Skeletal muscle tissue (tissue), 4 donors: ENCODE results near the gene DAB2IP. TPM values are rescaled to one million over a fixed set of nuclear protein-coding genes. Genes with fewer than 3 reads are reported as not detected.

Experiments used
- H3K27ac ChIP-seq: one replicate; pipeline ENCODE4 v1.7.0; 2013; ENCODE audit warnings: mild to moderate bottlenecking, low read depth, low read length, inconsistent platforms
- H3K27me3 ChIP-seq, 3 donors: one replicate each; pipeline ENCODE4 v1.7.0; 2013; ENCODE audit warnings: low read length in 3 of 3; ENCODE audit not compliant: control insufficient read depth in 3 of 3, insufficient read depth in 3 of 3
- H3K36me3 ChIP-seq, 3 donors: one replicate each; pipeline ENCODE4 v1.7.0; 2013; ENCODE audit warnings: low read length in 3 of 3; ENCODE audit not compliant: control insufficient read depth in 3 of 3, insufficient read depth in 3 of 3
- H3K4me1 ChIP-seq, 3 donors: one replicate each; pipeline ENCODE4 v1.7.0; 2013; ENCODE audit warnings: low read length in 3 of 3, mild to moderate bottlenecking in 3 of 3; ENCODE audit not compliant: control insufficient read depth in 3 of 3, insufficient read depth in 3 of 3
- H3K4me3 ChIP-seq, 3 donors: one replicate each; pipeline ENCODE4 v1.7.0; 2013; ENCODE audit warnings: low read length in 3 of 3
- H3K9ac ChIP-seq, 3 donors: one replicate each; pipeline ENCODE4 v1.7.0; 2013; ENCODE audit warnings: low read length in 3 of 3, mild to moderate bottlenecking in 3 of 3, moderate library complexity in 2 of 3, low read depth in 1 of 3
- H3K9me3 ChIP-seq, 3 donors: one replicate each; pipeline ENCODE4 v1.7.0; 2013; ENCODE audit warnings: low read length in 3 of 3; ENCODE audit not compliant: control insufficient read depth in 3 of 3
- total RNA-seq: library from RNA; depleted of rRNA; stranded (reverse); fragments of >200 nt; gene quantifications from one replicate; pipeline ENCODE4 v1.2.3, GENCODE V29; 2014
- donor health status: Osteomylitis.

DAB2IP gene
- total RNA-seq, 1 donor from 2014 or later = 12.5 TPM

DNA sequence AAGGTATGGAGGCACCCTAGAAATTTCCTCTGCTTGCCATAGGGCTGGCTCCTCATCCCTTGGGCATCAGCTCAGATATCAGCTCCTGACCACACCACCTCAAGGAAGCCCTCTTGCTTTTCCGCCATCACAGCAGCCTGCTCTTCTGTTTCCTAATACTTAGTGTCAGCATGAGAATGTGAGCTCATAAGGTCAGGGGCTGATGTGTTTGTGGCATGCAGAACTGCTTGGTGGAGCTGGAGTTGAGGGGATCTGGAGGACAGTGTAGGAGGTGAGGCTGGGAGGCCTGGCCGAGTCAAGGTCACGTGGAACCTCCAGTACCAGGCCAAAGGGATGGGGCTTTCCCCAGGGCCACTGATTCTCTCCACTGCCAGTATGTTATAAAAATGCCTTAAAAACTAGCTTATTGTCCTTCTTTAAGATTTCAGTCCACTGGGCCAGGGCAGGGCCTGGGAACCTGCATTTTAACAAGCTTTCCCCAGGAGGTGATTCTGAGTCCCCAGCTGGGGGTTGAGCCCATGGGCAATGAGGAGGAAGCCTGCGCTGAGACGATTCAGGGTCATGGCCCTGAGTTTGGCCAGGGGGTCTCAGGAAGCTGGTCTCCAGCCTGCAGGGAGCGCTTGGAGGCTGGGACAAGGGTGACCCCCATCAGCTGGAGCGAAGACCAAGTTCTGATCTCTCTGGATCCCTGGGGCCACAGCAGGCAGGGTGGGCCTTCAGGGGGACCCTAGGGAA, 28.6 kb downstream of the DAB2IP start:
- Histone ChIP-seq H3K9me3 (no peaks in the 10 kb centered on the region), H3K27ac (no peak overlapping the region), H3K36me3 (peaks cover 25 to 34% (median 31%) of the 10 kb centered on the region in 3 donors), H3K27me3 (no peaks in the 10 kb centered on the region), H3K9ac (no peak overlapping the region), H3K4me3 (no peak overlapping the region), H3K4me1 (peaks cover 17 to 19% (median 18%) of the 10 kb centered on the region in 3 donors)

DNA sequence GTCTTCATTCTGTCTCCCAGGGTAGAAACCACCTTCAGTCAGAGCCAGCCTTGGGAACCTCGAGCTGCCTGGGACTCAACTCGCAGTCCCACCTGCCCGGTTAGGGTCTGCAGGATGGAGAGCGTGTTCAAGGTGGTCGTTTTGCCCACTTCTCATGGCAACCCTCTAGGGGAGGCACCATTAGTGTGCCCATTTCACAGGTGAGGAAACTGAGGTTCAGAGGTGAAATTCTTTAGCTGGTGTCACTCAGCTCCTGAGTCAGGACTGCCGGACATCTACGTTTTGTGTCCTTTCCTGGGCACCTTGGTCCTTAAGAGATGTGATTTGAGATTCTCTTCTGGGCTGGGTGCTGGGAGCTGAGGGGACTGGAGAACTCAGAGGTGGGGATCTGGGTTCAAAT, 30.0 kb downstream of the DAB2IP start:
- no peaks in the 10 kb centered on the region for H3K27me3 ChIP-seq
- H3K4me3 ChIP-seq = no peak overlapping the region
- H3K36me3 ChIP-seq = peaks cover 25 to 34% (median 31%) of the 10 kb centered on the region in 3 donors
- no peak overlapping the region for H3K9ac ChIP-seq
- no peaks in the 10 kb centered on the region for H3K9me3 ChIP-seq
- no peak overlapping the region for H3K27ac ChIP-seq
- peaks cover 6 to 9% (median 7%) of the 10 kb centered on the region in 3 donors for H3K4me1 ChIP-seq

DNA sequence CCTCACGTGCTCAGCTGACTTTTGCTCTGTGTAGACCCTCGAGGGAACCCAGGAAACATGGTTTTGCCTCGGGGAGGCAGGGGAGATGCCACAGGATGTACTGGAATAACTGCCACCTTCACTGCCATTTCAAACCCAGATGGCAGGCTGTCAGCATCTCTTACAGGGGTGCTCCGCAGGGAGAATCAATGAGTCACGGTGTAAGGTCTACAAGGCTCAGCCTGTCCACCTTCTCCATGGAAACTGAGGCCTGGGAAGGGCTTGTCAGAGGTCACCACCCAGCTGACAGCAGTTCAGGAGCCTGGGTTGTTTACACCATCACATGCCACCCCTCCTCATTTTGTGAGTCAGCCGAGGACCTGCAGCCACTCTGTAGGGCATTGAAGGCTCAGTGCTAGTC, 30.8 kb downstream of the DAB2IP start:
- H3K36me3 ChIP-seq = peaks cover 25 to 34% (median 31%) of the 10 kb centered on the region in 3 donors

DNA sequence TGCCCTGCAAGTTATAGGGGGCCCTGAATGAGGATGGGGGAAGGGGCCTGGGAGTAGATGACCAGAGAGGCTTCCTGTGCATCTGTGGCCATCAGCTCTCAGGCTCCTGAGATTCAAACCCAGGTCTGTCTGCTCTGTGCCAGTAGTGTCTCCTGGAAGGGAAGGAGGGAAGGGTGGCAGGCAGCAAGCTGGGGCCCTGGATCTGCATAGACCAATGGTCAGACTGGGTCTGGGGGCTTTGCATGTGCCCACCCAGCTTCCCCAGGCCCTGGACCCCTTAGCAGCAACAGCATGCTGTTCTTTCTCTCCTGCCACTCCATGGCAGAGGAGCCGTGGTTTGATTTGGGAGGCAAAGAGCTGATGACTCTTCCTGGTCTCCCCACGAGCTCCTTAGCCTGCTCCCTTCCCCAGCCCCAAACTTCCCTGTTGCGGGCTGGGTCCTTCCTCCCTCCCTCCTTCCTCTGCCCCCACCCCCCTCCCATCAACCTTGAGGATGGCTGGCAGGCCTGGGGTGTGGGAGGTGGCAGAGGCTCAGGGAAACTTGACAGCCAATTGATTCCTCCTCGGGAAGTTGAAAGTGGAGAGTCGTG, 31.6 kb downstream of the DAB2IP start:
- Histone ChIP-seq H3K4me1 (peaks cover 7 to 15% (median 15%) of the 10 kb centered on the region in 3 donors), H3K36me3 (peaks cover 25 to 36% (median 31%) of the 10 kb centered on the region in 3 donors), H3K4me3 (no peak overlapping the region), H3K9ac (no peak overlapping the region), H3K9me3 (no peaks in the 10 kb centered on the region), H3K27me3 (no peaks in the 10 kb centered on the region), H3K27ac (no peak overlapping the region)

More for the DNA sequence above, 30.8 kb downstream of the DAB2IP start:
- Histone ChIP-seq H3K27me3 (no peaks in the 10 kb centered on the region), H3K9me3 (no peaks in the 10 kb centered on the region), H3K9ac (no peak overlapping the region), H3K4me3 (no peak overlapping the region), H3K27ac (no peak overlapping the region), H3K4me1 (peaks cover 6 to 13% (median 12%) of the 10 kb centered on the region in 3 donors)

DNA sequence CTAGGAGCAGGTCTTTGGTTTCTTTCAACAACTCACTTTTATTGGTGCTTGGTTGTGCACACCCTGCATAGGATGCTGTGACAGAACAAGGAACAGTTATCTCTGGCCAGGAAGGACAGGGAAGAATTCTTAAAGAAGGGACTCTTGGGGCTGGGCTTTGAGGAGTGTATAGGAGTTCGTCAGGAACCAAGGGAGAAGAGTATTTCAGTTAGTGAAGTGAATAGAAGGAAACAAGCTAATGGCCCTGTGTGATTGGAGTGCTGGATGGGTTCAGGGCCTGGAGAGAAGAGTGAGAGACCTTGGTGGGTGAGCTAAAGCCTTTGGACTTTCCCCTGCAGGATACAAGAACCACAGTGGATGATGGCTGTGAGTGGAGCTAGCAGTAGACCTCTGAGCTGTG, 32.2 kb downstream of the DAB2IP start:
- Histone ChIP-seq H3K4me1 (peaks cover 7 to 19% (median 15%) of the 10 kb centered on the region in 3 donors), H3K27ac (no peak overlapping the region), H3K4me3 (no peak overlapping the region), H3K9ac (no peak overlapping the region), H3K36me3 (peaks cover 25 to 36% (median 31%) of the 10 kb centered on the region in 3 donors), H3K27me3 (no peaks in the 10 kb centered on the region), H3K9me3 (no peaks in the 10 kb centered on the region)

DNA sequence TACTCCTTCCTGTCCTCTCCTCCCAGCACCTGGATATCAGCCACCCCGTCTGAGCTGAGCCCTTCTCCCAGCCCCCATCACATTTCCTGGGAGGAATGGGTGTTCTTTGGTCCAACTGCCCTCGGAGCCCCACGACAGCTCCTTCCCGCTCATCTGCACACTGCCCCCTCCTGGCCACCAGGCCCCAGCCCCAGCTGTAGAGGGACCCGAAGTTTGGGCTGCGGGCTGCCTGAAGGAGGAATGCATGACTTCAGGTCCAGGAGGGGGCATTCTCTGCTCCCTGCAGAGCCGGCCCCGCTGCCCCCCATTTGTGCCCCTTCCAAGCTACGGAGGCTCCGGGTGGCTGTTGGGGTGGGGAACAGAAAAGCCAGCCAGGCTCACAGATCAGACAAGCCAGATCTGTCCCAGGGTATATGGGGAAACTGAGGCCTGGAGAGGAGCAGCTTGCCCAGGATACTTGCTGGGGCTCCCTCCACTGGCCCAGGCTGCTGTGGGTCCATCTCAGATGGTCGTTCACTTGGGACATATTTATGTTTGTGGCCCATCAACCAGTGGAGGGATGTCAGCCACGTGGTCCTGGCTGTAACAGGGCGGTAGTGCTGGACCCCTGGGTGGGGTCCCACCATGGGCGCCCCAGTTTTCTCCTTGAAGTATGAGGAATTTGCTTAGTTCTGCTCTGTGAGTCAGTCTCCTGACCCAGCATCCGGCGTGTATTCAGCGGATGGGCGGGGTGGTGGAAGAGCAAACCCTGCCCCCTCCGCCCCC, 33.1 kb downstream of the DAB2IP start:
- Histone ChIP-seq H3K9me3 (no peaks in the 10 kb centered on the region), H3K27me3 (no peaks in the 10 kb centered on the region), H3K9ac (no peak overlapping the region), H3K36me3 (peaks cover 18 to 28% (median 23%) of the 10 kb centered on the region in 3 donors), H3K4me1 (peaks cover 7 to 19% (median 17%) of the 10 kb centered on the region in 3 donors), H3K4me3 (no peak overlapping the region), H3K27ac (no peak overlapping the region)

DNA sequence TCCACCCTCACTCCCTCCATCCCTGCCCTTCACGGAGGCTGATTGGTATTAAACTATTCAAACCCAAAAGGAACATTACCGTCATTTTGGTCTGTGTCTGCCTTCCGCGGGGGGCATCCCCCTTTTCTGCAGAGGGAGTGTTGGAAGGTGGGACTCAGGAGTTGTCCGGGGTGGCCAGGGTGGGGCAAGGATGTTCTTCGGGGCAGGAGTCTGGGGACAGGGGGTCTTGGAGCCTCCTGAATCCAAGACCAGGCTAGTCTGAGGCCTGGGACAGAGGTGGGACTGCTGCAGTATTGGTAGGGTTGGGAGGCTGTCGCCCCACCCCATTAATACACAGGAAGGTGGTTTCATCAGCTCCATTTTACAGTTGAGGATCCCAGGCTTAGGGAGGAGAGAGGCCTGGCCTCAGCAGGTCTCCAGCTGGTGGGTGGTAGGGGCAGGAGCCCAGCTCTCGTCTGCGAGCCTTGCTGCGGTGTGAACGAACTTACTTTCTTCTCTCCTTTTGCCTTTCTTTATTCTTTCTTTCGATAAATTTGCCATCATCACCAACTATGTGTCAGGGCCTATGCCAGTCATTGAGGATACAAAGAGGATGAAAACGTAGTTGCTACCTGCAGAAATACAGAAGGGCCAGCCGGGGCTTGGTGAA, 33.8 kb downstream of the DAB2IP start:
- Histone ChIP-seq H3K27me3 (no peaks in the 10 kb centered on the region), H3K9me3 (no peaks in the 10 kb centered on the region), H3K9ac (no peak overlapping the region), H3K27ac (no peak overlapping the region), H3K4me1 (peaks cover 7 to 25% (median 24%) of the 10 kb centered on the region in 3 donors), H3K4me3 (no peak overlapping the region), H3K36me3 (peaks cover 13 to 23% (median 17%) of the 10 kb centered on the region in 3 donors)

DNA sequence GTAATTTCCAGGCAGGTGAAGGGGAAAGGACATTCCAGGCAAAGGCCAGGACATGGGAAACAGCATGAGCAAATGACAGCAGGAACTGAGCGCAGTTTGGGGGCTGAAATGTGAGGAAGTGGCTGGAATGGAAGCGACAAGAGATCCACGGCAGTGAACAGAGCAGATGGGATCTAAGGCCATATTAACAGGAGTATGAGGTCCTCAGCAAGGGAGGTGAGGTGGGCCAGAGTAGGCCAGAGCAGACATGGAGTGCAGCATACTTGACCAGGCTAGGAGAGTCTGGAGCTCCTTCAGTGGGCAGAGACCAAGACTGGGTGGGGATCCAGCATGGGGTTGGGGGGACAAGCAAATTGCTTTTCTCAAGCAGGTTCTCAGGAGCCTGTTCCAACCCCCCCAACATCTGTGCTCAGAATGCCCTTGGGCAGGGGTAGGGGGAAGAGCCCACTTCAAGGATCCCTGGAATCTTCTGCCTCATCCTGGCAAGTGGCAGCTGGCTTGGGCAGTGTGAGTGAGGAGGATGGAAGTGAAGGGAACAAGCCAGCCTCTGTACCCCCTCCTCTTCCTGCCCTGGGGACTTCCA, 34.5 kb downstream of the DAB2IP start:
- Histone ChIP-seq H3K27ac (no peak overlapping the region), H3K9me3 (no peaks in the 10 kb centered on the region), H3K36me3 (peaks cover 13 to 23% (median 16%) of the 10 kb centered on the region in 3 donors), H3K27me3 (no peaks in the 10 kb centered on the region), H3K9ac (no peak overlapping the region), H3K4me3 (no peak overlapping the region), H3K4me1 (peaks cover 7 to 30% (median 28%) of the 10 kb centered on the region in 3 donors)

DNA sequence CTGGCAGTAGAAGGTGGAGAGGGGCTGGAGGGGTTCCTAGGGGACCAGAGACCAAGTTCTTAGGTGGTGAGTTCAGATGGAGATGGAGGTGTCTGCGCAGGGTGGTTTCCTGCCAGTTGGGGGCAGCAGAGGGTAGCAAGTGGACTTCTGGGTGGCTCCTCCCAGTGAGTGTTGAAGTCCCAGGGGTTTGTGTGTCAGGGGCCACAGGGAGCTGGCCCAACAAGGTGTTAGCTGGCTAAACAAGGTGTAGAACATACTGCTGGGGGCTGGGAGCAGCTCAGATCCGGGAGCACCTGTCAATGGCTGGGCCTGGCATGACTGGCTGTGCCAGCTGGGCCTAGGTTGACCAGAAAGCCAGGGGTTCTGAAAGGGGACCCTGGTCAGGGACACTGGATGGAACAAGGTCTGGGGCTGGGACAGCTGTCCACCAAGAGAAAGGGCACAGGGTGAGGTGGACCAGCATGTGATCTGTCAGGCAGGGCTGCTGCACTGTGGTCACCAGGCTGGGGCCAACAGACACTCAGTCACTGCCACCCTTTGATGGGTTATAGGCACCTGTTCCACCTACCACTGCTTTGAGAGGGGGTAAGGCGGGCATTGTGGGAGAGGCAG, 35.6 kb downstream of the DAB2IP start:
- no peaks in the 10 kb centered on the region for H3K27me3 ChIP-seq
- peak overlapping the region in 2 of 3 donors; percentile 8 to 43 for H3K9ac ChIP-seq
- H3K36me3 ChIP-seq = peaks cover 5 to 13% (median 6%) of the 10 kb centered on the region in 3 donors
- peak overlapping the region; percentile 55 for H3K27ac ChIP-seq
- peaks cover 10 to 42% (median 32%) of the 10 kb centered on the region in 3 donors for H3K4me1 ChIP-seq
- H3K9me3 ChIP-seq = no peaks in the 10 kb centered on the region
- H3K4me3 ChIP-seq = peak overlapping the region in 1 of 3 donors; percentile 13
